Astrocyte (in vitro differentiated cells and primary cell): Measurements from ENCODE around the gene SLAMF8. TPM values are rescaled to one million over a fixed set of nuclear protein-coding genes. Genes with fewer than 3 reads are reported as not detected.

Experiments
- DNase-seq: peaks from one replicate; pipeline ENCODE4 v3.0.0-alpha.2; 2010; ENCODE audit warnings: low read depth
- FAIRE-seq: peaks from 2 replicates; lab custom pipeline; 2011; peaks lifted over from hg19 to GRCh38; lab: Jason Lieb, UNC
- H2AFZ ChIP-seq: 2 replicates; pipeline ENCODE4 v1.6.0; 2012; ENCODE audit warnings: low read depth, low read length, inconsistent platforms
- H3K27ac ChIP-seq: 2 replicates; pipeline ENCODE4 v1.5.1; 2011; ENCODE audit warnings: low read depth, low read length, inconsistent platforms
- H3K27me3 ChIP-seq: 2 replicates; pipeline ENCODE4 v1.6.0; 2011; ENCODE audit warnings: low read length, inconsistent platforms; ENCODE audit not compliant: insufficient read depth
- H3K36me3 ChIP-seq: 2 replicates; pipeline ENCODE4 v1.5.1; 2011; ENCODE audit warnings: low read length, inconsistent platforms; ENCODE audit not compliant: insufficient read depth
- H3K4me1 ChIP-seq: 2 replicates; pipeline ENCODE4 v1.5.1; 2011; ENCODE audit warnings: low read length, inconsistent platforms; ENCODE audit not compliant: insufficient read depth
- H3K4me2 ChIP-seq: 2 replicates; pipeline ENCODE4 v1.6.0; 2012; ENCODE audit warnings: low read length, inconsistent platforms
- H3K4me3 ChIP-seq: 2 replicates; pipeline ENCODE4 v1.5.1; 2011; ENCODE audit warnings: low read depth, mild to moderate bottlenecking, low read length, inconsistent platforms; ENCODE audit not compliant: insufficient read depth
- H3K79me2 ChIP-seq: 2 replicates; pipeline ENCODE4 v1.6.0; 2012; ENCODE audit warnings: mild to moderate bottlenecking, low read length, inconsistent platforms; ENCODE audit not compliant: insufficient read depth
- H3K9ac ChIP-seq: 2 replicates; pipeline ENCODE4 v1.6.0; 2012; ENCODE audit warnings: mild to moderate bottlenecking, low read length, inconsistent platforms
- H3K9me3 ChIP-seq: 2 replicates; pipeline ENCODE4 v1.5.1; 2012; ENCODE audit warnings: low read depth, mild to moderate bottlenecking, low read length, inconsistent platforms; ENCODE audit not compliant: insufficient read depth
- H4K20me1 ChIP-seq: 2 replicates; pipeline ENCODE4 v1.6.0; 2012; ENCODE audit warnings: low read length, inconsistent platforms; ENCODE audit not compliant: insufficient read depth
- H3K27ac Mint-ChIP-seq: one replicate; pipeline ENCODE4 v1.8.0; 2021; ENCODE audit warnings: mild to moderate bottlenecking, mixed read lengths; ENCODE audit not compliant: unreplicated experiment
- H3K27me3 Mint-ChIP-seq: one replicate; pipeline ENCODE4 v1.8.0; 2021; ENCODE audit warnings: low read depth, mixed read lengths; ENCODE audit not compliant: unreplicated experiment
- H3K36me3 Mint-ChIP-seq: one replicate; pipeline ENCODE4 v1.8.0; 2021; ENCODE audit warnings: low read depth, mixed read lengths; ENCODE audit not compliant: unreplicated experiment
- H3K4me1 Mint-ChIP-seq: one replicate; pipeline ENCODE4 v1.8.0; 2021; ENCODE audit warnings: low read depth, mixed read lengths; ENCODE audit not compliant: unreplicated experiment
- H3K4me3 Mint-ChIP-seq: one replicate; pipeline ENCODE4 v1.8.0; 2021; ENCODE audit warnings: mild to moderate bottlenecking, moderate library complexity, mixed read lengths; ENCODE audit not compliant: unreplicated experiment
- H3K9me3 Mint-ChIP-seq: one replicate; pipeline ENCODE4 v1.8.0; 2021; ENCODE audit warnings: mild to moderate bottlenecking, mixed read lengths; ENCODE audit not compliant: unreplicated experiment
- EZH2 ChIP-seq: IDR thresholded peaks from 2 replicates; pipeline ENCODE4 v1.6.1; 2012; ENCODE audit warnings: mild to moderate bottlenecking, low read length, inconsistent platforms; ENCODE audit not compliant: insufficient read depth
- total RNA-seq: library from RNA; stranded (reverse); gene quantifications from 2 replicates; pipeline ENCODE4 v1.2.1, GENCODE V29; 2021
- TF ChIP-seq, protein P1 (sequence below): IDR thresholded peaks from 2 replicates; pipeline ENCODE4 v1.5.1; 2011; ENCODE audit warnings: low read depth, mild to moderate bottlenecking, inconsistent platforms, low read length, moderate library complexity; ENCODE audit not compliant: insufficient read depth

SLAMF8 gene
- total RNA-seq, 1 donor from 2014 or later: 1.7 TPM

DNA sequence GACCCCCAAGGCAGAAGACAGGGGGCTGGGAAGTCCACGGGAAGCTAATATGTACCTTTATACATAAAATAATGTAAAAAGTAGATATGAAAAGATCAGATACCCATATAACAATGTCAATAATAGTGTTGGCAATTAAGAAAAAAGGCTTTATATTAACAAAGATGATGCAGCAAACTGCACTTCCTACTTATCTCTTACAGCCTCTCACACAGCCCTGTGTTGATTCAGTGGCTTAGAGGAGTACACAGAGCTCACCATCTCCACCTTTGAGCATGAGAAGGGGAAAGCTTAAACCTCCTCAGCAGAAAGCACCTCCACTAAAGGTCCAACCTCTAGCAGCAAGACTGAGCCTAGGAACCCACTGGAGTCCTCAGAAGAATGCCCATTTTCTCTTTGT is 42.9 kb downstream of the SLAMF8 start:
- FAIRE-seq (no peak), DNase-seq (no peak)
- no peak overlapping the region for H3K4me3 ChIP-seq
- H4K20me1 ChIP-seq: no peaks in the 10 kb centered on the region
- Mint-ChIP-seq H3K4me1 (peaks cover 51% of the 10 kb centered on the region), H3K36me3 (peaks cover 14% of the 10 kb centered on the region), H3K4me3 (no peak overlapping the region), H3K27me3 (peaks cover 4% of the 10 kb centered on the region), H3K27ac (peak overlapping the region; percentile 59), H3K9me3 (peaks cover 2% of the 10 kb centered on the region)
- H3K4me1 ChIP-seq: peaks cover 14% of the 10 kb centered on the region
- H3K9ac ChIP-seq: no peak overlapping the region
- no peaks in the 10 kb centered on the region for H3K79me2 ChIP-seq
- H3K27me3 ChIP-seq: no peaks in the 10 kb centered on the region
- no peak overlapping the region for H2AFZ ChIP-seq
- TF ChIP-seq EZH2: no peak
- TF ChIP-seq, protein P1, sequence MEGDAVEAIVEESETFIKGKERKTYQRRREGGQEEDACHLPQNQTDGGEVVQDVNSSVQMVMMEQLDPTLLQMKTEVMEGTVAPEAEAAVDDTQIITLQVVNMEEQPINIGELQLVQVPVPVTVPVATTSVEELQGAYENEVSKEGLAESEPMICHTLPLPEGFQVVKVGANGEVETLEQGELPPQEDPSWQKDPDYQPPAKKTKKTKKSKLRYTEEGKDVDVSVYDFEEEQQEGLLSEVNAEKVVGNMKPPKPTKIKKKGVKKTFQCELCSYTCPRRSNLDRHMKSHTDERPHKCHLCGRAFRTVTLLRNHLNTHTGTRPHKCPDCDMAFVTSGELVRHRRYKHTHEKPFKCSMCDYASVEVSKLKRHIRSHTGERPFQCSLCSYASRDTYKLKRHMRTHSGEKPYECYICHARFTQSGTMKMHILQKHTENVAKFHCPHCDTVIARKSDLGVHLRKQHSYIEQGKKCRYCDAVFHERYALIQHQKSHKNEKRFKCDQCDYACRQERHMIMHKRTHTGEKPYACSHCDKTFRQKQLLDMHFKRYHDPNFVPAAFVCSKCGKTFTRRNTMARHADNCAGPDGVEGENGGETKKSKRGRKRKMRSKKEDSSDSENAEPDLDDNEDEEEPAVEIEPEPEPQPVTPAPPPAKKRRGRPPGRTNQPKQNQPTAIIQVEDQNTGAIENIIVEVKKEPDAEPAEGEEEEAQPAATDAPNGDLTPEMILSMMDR: no peak
- no peaks in the 10 kb centered on the region for H3K9me3 ChIP-seq
- H3K36me3 ChIP-seq: no peaks in the 10 kb centered on the region
- peak overlapping the region; percentile 63 for H3K4me2 ChIP-seq
- no peak overlapping the region for H3K27ac ChIP-seq

DNA sequence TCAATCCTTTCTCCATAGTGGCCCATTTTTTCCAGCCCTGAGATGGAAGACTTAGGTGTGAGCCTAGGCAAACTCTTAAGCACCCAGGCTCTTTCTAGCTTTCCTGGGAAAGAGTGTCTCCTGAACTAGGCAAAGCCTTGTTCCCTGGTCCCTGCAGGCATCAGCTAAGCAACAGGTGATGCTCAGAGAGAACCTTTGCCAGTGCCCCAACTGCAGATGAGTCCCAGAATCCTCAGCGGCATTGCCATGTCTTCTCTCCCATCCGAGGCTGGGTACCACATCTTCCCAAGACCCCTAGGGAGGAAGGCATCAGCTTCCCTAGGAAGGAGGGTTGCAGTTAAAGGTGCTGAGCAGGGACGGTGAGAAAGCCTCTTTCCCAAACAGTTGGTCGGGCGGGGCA is 44.0 kb downstream of the SLAMF8 start:
- Histone ChIP-seq H3K9me3 (no peaks in the 10 kb centered on the region), H3K36me3 (no peaks in the 10 kb centered on the region), H3K79me2 (no peaks in the 10 kb centered on the region), H4K20me1 (no peaks in the 10 kb centered on the region), H2AFZ (no peak overlapping the region), H3K9ac (no peak overlapping the region), H3K4me3 (no peak overlapping the region), H3K4me2 (no peak overlapping the region), H3K4me1 (peaks cover 14% of the 10 kb centered on the region), H3K27me3 (no peaks in the 10 kb centered on the region), H3K27ac (no peak overlapping the region)
- Mint-ChIP-seq H3K9me3 (peaks cover 2% of the 10 kb centered on the region), H3K27me3 (peaks cover 4% of the 10 kb centered on the region), H3K4me3 (no peak overlapping the region), H3K4me1 (peaks cover 50% of the 10 kb centered on the region), H3K27ac (peak overlapping the region; percentile 4), H3K36me3 (peaks cover 14% of the 10 kb centered on the region)
- FAIRE-seq: no peak
- no peak for DNase-seq
- TF ChIP-seq EZH2: no peak
- TF ChIP-seq, protein P1: no peak

DNA sequence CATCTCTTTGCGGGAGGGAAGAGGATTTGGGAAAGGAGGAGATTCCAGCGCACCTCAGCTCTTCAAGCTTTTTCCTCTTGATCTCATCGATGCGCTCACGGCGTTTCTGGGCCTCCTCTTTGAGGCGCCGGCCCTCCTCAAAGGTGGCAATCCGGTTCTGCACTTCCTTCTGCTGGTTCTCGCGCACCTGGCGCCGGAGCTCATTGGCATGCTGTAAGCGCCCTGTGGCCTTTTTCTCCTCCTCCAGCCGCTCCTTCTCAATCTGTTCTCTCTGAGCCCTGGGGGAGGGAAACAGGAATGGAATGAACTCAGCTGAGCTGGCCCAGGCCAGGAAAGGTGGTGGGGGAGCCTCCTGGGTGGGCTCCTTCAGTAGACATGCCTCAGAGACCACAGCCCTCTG is 46.2 kb downstream of the SLAMF8 start:
- TF ChIP-seq, protein P1: no peak
- no peak for TF ChIP-seq EZH2
- peak overlapping the region; percentile 70 for H3K27ac Mint-ChIP-seq
- H3K4me1 Mint-ChIP-seq: peaks cover 34% of the 10 kb centered on the region

More for the DNA sequence above, 46.2 kb downstream of the SLAMF8 start:
- FAIRE-seq (no peak), DNase-seq (no peak)
- Mint-ChIP-seq H3K4me3 (no peak overlapping the region), H3K36me3 (peaks cover 15% of the 10 kb centered on the region), H3K27me3 (peaks cover 6% of the 10 kb centered on the region), H3K9me3 (no peaks in the 10 kb centered on the region)
- no peak overlapping the region for H3K27ac ChIP-seq
- no peak overlapping the region for H2AFZ ChIP-seq
- no peak overlapping the region for H3K9ac ChIP-seq
- no peaks in the 10 kb centered on the region for H4K20me1 ChIP-seq
- no peak overlapping the region for H3K4me3 ChIP-seq
- H3K27me3 ChIP-seq: no peaks in the 10 kb centered on the region
- H3K36me3 ChIP-seq: no peaks in the 10 kb centered on the region
- no peak overlapping the region for H3K4me2 ChIP-seq
- H3K4me1 ChIP-seq: peaks cover 14% of the 10 kb centered on the region
- H3K9me3 ChIP-seq: no peaks in the 10 kb centered on the region
- H3K79me2 ChIP-seq: no peaks in the 10 kb centered on the region
